Astrocyte (in vitro differentiated cells and primary cell): ENCODE results near the gene TPM3. TPM values are rescaled to one million over a fixed set of nuclear protein-coding genes. Genes with fewer than 3 reads are reported as not detected.
A peak's percentile ranks its signal among the peaks of the same experiment; 100 is the strongest.

Source experiments
- DNase-seq: peaks from one replicate; pipeline ENCODE4 v3.0.0-alpha.2; 2010; ENCODE audit warnings: low read depth
- FAIRE-seq: peaks from 2 replicates; lab custom pipeline; 2011; peaks lifted over from hg19 to GRCh38; lab: Jason Lieb, UNC
- H2AFZ ChIP-seq: 2 replicates; pipeline ENCODE4 v1.6.0; 2012; ENCODE audit warnings: low read depth, low read length, inconsistent platforms
- H3K27ac ChIP-seq: 2 replicates; pipeline ENCODE4 v1.5.1; 2011; ENCODE audit warnings: low read depth, low read length, inconsistent platforms
- H3K27me3 ChIP-seq: 2 replicates; pipeline ENCODE4 v1.6.0; 2011; ENCODE audit warnings: low read length, inconsistent platforms; ENCODE audit not compliant: insufficient read depth
- H3K36me3 ChIP-seq: 2 replicates; pipeline ENCODE4 v1.5.1; 2011; ENCODE audit warnings: low read length, inconsistent platforms; ENCODE audit not compliant: insufficient read depth
- H3K4me1 ChIP-seq: 2 replicates; pipeline ENCODE4 v1.5.1; 2011; ENCODE audit warnings: low read length, inconsistent platforms; ENCODE audit not compliant: insufficient read depth
- H3K4me2 ChIP-seq: 2 replicates; pipeline ENCODE4 v1.6.0; 2012; ENCODE audit warnings: low read length, inconsistent platforms
- H3K4me3 ChIP-seq: 2 replicates; pipeline ENCODE4 v1.5.1; 2011; ENCODE audit warnings: low read depth, mild to moderate bottlenecking, low read length, inconsistent platforms; ENCODE audit not compliant: insufficient read depth
- H3K79me2 ChIP-seq: 2 replicates; pipeline ENCODE4 v1.6.0; 2012; ENCODE audit warnings: mild to moderate bottlenecking, low read length, inconsistent platforms; ENCODE audit not compliant: insufficient read depth
- H3K9ac ChIP-seq: 2 replicates; pipeline ENCODE4 v1.6.0; 2012; ENCODE audit warnings: mild to moderate bottlenecking, low read length, inconsistent platforms
- H3K9me3 ChIP-seq: 2 replicates; pipeline ENCODE4 v1.5.1; 2012; ENCODE audit warnings: low read depth, mild to moderate bottlenecking, low read length, inconsistent platforms; ENCODE audit not compliant: insufficient read depth
- H4K20me1 ChIP-seq: 2 replicates; pipeline ENCODE4 v1.6.0; 2012; ENCODE audit warnings: low read length, inconsistent platforms; ENCODE audit not compliant: insufficient read depth
- H3K27ac Mint-ChIP-seq: one replicate; pipeline ENCODE4 v1.8.0; 2021; ENCODE audit warnings: mild to moderate bottlenecking, mixed read lengths; ENCODE audit not compliant: unreplicated experiment
- H3K27me3 Mint-ChIP-seq: one replicate; pipeline ENCODE4 v1.8.0; 2021; ENCODE audit warnings: low read depth, mixed read lengths; ENCODE audit not compliant: unreplicated experiment
- H3K36me3 Mint-ChIP-seq: one replicate; pipeline ENCODE4 v1.8.0; 2021; ENCODE audit warnings: low read depth, mixed read lengths; ENCODE audit not compliant: unreplicated experiment
- H3K4me1 Mint-ChIP-seq: one replicate; pipeline ENCODE4 v1.8.0; 2021; ENCODE audit warnings: low read depth, mixed read lengths; ENCODE audit not compliant: unreplicated experiment
- H3K4me3 Mint-ChIP-seq: one replicate; pipeline ENCODE4 v1.8.0; 2021; ENCODE audit warnings: mild to moderate bottlenecking, moderate library complexity, mixed read lengths; ENCODE audit not compliant: unreplicated experiment
- H3K9me3 Mint-ChIP-seq: one replicate; pipeline ENCODE4 v1.8.0; 2021; ENCODE audit warnings: mild to moderate bottlenecking, mixed read lengths; ENCODE audit not compliant: unreplicated experiment
- EZH2 ChIP-seq: IDR thresholded peaks from 2 replicates; pipeline ENCODE4 v1.6.1; 2012; ENCODE audit warnings: mild to moderate bottlenecking, low read length, inconsistent platforms; ENCODE audit not compliant: insufficient read depth
- microRNA-seq: library from miRNA; unstranded; fragments of <30 nt; microRNA quantifications from one replicate; pipeline ENCODE4 v1.2.0, GENCODE V29; 2020
- total RNA-seq: library from RNA; stranded (reverse); gene quantifications from 2 replicates; pipeline ENCODE4 v1.2.1, GENCODE V29; 2021
- TF ChIP-seq, protein P1 (sequence below): IDR thresholded peaks from 2 replicates; pipeline ENCODE4 v1.5.1; 2011; ENCODE audit warnings: low read depth, mild to moderate bottlenecking, inconsistent platforms, low read length, moderate library complexity; ENCODE audit not compliant: insufficient read depth

Gene TPM3
- total RNA-seq, 1 donor from 2014 or later = 687 TPM

DNA sequence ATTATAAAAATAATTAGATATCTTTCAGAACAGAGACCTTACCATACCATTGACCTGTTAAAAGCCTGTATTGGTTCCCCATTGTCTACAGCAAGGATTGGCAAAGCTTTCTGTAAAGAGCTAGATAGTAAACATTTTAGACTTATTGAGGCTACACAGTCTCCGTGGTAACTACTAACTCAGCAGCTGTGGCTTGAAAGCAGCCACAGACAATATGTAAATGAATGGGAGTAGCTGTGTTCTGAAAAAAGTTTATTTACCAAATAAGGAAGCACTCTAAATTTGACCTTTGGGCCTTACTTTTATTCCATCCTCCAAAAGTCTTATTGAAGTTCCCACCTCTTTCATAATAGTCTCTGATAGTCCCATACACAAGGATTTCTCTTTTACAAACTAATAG lies 76.7 kb downstream of the TPM3 start:
- Mint-ChIP-seq H3K27ac (no peak overlapping the region), H3K9me3 (no peaks in the 10 kb centered on the region), H3K4me1 (no peaks in the 10 kb centered on the region), H3K36me3 (no peaks in the 10 kb centered on the region), H3K4me3 (no peak overlapping the region), H3K27me3 (peaks cover 2% of the 10 kb centered on the region)
- no peaks in the 10 kb centered on the region for H3K36me3 ChIP-seq
- H3K4me1 ChIP-seq = no peaks in the 10 kb centered on the region
- H3K27ac ChIP-seq = no peak overlapping the region
- H3K9me3 ChIP-seq = no peaks in the 10 kb centered on the region
- TF ChIP-seq, protein P1, sequence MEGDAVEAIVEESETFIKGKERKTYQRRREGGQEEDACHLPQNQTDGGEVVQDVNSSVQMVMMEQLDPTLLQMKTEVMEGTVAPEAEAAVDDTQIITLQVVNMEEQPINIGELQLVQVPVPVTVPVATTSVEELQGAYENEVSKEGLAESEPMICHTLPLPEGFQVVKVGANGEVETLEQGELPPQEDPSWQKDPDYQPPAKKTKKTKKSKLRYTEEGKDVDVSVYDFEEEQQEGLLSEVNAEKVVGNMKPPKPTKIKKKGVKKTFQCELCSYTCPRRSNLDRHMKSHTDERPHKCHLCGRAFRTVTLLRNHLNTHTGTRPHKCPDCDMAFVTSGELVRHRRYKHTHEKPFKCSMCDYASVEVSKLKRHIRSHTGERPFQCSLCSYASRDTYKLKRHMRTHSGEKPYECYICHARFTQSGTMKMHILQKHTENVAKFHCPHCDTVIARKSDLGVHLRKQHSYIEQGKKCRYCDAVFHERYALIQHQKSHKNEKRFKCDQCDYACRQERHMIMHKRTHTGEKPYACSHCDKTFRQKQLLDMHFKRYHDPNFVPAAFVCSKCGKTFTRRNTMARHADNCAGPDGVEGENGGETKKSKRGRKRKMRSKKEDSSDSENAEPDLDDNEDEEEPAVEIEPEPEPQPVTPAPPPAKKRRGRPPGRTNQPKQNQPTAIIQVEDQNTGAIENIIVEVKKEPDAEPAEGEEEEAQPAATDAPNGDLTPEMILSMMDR = no peak
- TF ChIP-seq EZH2 = no peak
- H3K27me3 ChIP-seq = no peaks in the 10 kb centered on the region
- no peak overlapping the region for H3K4me2 ChIP-seq
- FAIRE-seq (no peak), DNase-seq (no peak)
- no peaks in the 10 kb centered on the region for H4K20me1 ChIP-seq
- H3K9ac ChIP-seq = no peak overlapping the region
- H3K79me2 ChIP-seq = no peaks in the 10 kb centered on the region
- H2AFZ ChIP-seq = no peak overlapping the region
- H3K4me3 ChIP-seq = no peak overlapping the region

Small RNA genes within 50 kb of the gene (microRNA-seq; reads per million reads assigned to microRNA genes)
- 27.9 reads per million, percentile 51 among the genes with 10 or more reads in this experiment for gene MIR190B

Other genes starting within 250 kb of the TPM3 start
- gene DENND4B, start 245.4 kb downstream of the TPM3 start, total RNA-seq = 31.3 and 32.2 TPM in 2 replicates
- gene CRTC2, start 233.5 kb downstream of the TPM3 start, total RNA-seq = 38.3 and 38.4 TPM in 2 replicates
- gene SLC39A1, start 228.6 kb downstream of the TPM3 start, total RNA-seq = 90.2 and 91.7 TPM in 2 replicates
- gene CREB3L4, start 224.2 kb downstream of the TPM3 start, total RNA-seq = 5.3 and 6.1 TPM in 2 replicates
- gene JTB, start 214.4 kb downstream of the TPM3 start, total RNA-seq = 103 TPM in 2 replicates
- gene RAB13, start 205.8 kb downstream of the TPM3 start, total RNA-seq = 143 and 145 TPM in 2 replicates
- 1,010 and 1,149 TPM in 2 replicates for gene RPS27, start 201.3 kb downstream of the TPM3 start, total RNA-seq
- 0.07 TPM in 1 of 2 replicates, not detected in the other for gene NUP210L, start 37.0 kb downstream of the TPM3 start, total RNA-seq
- not detected in 2 replicates for gene CFAP141, start 14.2 kb upstream of the TPM3 start, total RNA-seq
- gene UBAP2L, start 28.9 kb upstream of the TPM3 start, total RNA-seq = 203 and 218 TPM in 2 replicates
- gene HAX1, start 80.5 kb upstream of the TPM3 start, total RNA-seq = 82.2 and 89.9 TPM in 2 replicates
- gene AQP10, start 129.0 kb upstream of the TPM3 start, total RNA-seq = 0.17 TPM in 1 of 2 replicates, not detected in the other
- 71.6 and 71.9 TPM in 2 replicates for gene ATP8B2, start 133.4 kb upstream of the TPM3 start, total RNA-seq
- 2.2 and 2.5 TPM in 2 replicates for gene IL6R, start 213.2 kb upstream of the TPM3 start, total RNA-seq